Stimulated activated naive CD4-positive, alpha-beta T cell (primary cell): Measurements from ENCODE around the gene KIF22.
"Not testable (repeated sequence)": the region's sequence is repeated elsewhere in the genome, so short reads cannot be mapped to it uniquely, and the experiment has no call there.

ENCODE experiments used
- DNase-seq, 6 experiments: peaks; one replicate each; lab custom pipeline; 2025; lab: John Stamatoyannopoulos, UW

KIF22 gene

DNA sequence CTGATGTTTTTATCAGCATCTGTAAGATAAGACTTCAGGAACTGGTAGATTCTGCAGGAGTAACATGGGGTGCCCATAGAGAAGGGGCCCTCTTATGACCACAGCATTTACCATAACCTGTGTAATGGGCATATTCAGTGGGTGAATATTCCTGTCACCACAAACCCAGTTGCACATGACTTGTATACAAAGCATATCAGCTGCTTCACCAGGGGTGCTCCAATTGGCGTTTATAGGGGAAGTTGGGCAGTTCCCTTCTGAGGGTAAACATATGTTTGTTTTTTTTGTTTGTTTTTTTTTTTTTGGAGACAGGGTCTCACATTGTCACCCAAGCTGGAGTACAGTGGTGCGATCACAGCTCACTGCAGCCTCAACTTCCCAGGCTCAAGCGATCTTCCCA lies 24.0 kb upstream of the KIF22 start:
- DNase-seq, result no peak

DNA sequence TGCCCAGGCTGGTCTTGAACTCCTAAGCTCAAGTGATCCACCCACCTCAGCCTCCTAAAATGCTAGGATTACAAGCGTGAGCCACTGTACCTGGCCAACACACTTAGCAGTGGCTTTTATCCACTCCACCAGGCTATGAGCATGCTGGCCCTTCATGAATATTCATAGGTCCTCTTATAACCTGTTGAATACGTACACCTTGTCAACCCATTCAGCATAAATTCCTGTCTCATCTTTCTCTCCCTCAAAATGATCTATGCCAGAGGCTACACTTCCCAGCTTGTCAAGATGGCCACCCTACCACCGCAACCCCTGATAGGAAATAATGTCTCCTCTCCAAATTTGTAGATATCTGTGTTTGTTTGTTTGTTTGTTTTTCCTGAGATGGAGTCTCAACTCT lies 23.5 kb upstream of the KIF22 start:
- no peak for DNase-seq

DNA sequence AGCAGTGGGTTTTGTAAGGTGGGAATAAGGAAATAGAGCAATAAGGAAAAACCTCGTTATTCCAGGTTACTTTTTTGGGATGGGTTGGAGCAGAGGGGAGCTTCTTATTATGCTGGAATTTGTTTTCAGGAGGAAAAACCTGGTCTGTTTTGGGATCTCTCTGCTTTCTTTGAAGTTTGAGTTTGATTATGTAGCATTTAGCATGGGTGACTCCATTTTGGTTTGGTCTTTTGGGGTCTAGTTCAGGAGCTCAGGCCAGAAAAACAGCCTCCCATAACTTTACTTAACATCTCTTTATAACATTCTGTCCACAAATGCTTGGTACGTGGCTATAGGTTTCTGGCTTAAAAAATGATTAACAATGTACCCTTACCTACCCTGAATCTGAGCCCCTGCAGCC lies 21.0 kb upstream of the KIF22 start:
- no peak for DNase-seq

DNA sequence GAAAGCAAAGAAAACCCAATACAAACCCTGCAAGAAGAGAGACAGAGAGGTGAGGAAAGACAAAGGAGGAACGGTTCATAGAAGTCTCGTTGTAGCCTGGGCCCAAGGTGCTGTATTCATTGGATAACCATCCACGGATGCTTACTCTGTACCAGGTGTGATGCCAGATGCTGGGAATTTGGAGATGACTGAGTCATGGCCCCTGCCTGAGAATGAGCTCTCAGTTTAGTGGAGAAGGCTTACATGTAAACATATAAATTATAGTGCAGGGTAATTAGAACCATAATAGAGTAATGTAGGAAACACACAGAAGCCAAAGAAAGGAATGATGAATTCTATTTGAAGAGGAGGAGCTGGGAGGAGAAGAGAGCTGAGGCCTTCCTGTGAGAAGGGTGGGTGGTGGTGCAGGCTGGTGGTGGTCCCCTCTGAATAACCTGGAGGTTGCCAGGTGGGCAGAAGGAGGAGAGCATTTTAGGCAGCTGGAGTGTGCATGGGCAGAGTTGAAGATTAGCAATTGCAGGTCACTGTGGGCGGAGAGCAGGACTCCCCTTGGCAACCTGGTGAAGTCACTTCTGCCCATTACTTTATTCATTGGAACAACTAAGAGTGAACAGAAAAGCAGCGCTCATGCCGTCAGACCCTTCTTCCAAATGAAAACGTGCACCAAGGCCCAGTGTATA lies 20.2 kb upstream of the KIF22 start:
- DNase-seq, result no peak

DNA sequence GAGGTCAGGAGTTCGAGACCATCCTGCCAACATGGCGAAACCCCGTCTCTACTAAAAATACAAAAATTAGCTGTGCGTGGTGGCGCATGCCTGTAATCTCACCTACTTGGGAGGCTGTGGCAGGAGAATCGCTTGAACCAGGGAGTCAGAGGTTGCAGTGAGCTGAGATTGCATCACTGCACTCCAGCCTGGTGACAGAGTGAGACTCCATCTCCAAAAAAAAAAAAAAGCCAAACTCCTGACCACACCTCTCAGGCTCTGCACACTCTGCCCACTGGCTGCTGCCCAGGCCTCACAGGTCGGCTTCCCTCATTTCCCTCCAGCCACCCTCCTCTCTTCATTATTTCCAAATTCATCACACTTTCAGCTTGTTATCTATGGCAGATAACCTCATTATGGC lies 18.2 kb upstream of the KIF22 start:
- DNase-seq, result not testable (repeated sequence)

DNA sequence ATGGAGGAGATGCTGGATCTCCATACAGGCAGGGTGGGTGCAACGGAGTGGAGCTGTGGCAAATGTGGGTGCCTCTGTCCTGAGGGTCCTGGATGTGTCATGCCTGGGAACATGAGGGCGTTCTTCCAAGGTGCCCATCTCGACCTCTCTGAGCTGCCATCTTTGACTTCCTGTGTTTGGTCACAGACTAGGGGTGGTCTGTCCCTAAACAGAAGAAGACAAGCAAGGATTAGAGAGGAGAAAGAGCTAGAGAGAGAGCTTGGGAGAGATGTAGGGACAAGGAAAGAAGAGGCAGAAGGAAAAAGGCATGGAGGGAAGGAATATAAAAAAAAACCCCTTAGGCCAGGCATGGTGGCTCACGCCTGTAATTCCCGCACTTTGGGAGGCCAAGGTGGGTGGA lies 15.8 kb upstream of the KIF22 start:
- no peak for DNase-seq

DNA sequence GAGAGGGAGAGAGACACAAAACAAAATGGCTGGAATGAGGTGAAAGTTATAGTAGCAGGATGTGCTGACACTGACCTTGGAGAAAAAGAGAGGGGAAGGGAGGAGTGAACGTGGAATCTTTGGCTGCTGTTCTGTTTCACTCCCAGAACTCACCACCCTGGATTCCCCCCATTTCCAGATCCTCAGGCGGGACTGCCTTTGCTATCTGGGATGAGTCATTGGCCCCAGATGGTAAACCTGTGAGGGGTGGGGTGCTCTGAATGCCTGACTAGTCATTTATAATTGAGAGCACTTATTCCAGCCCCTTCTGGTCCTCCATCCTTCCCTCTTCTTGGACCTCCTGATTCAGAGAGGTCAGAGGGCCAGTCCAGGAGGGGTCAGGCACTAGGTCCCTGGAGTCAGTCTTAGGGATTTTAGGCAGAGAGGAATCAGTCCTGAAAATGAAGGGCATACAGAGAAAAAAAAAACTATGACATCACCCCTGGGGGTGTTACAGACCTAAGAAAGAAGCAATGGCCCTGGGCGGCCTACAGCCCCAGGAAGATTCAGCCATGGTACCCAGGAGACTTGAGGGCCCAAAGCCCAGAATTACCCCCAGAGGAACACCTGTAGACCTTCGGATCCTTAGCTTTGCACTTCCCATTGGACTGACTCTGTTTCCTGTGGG lies 14.7 kb upstream of the KIF22 start:
- no peak for DNase-seq

DNA sequence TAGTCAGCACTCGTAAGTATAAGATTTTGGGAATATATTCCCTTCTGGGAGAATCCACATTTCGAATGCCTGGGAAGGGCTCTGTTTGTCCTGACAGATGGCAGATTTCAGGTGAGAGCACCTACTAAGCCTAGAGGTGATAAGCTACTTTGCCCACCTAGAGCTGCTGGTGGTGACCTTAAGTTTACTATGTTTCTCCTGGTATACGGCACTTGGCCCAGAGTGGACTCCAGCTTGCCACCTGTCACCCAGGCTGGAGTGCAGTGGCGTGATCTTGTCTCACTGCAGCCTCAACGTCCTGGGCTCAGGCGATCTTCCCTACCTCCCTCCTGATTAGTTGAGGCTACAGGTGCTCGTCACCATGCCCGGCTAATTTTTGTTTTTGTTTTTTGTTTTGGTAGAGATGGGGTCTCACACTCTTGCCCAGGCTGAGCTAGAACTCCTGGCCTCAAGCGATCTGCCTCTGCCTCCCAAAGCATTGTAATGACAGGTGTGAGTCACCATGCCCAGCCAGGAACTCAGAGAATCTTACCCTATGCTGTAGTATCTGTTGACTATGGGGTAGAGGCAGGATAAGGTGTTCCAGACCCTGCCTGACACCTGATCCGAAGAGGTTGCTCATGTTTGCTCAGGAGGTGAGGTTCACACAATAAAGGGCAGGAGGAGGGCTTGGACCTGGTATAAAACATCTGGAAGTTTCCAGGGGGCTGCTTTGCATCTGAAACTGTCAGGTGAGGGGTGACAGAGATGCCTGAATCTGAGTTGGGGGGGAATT lies 12.8 kb upstream of the KIF22 start, which contains the start of gene ZG16:
Gene ZG16, plus strand, starts transcription at position 681 of the 775 bp plus-strand sequence. CDS start 1,011 bp downstream, outside the sequence.
- DNase-seq, result no peak

DNA sequence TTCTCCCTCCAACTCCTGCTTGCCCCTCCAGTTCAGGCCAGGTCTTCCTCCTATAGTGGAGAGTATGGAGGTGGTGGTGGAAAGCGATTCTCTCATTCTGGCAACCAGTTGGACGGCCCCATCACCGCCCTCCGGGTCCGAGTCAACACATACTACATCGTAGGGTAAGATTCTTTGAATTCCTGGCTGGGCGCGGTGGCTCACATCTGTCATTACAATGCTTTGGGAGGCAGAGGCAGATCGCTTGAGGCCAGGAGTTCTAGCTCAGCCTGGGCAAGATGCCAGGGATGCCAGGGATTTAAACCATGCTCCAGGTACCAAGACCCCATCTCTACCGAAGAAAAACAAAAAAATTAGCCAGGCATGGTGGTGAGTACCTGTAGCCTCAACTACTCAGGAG lies 11.1 kb upstream of the KIF22 start:
- DNase-seq, result no peak

DNA sequence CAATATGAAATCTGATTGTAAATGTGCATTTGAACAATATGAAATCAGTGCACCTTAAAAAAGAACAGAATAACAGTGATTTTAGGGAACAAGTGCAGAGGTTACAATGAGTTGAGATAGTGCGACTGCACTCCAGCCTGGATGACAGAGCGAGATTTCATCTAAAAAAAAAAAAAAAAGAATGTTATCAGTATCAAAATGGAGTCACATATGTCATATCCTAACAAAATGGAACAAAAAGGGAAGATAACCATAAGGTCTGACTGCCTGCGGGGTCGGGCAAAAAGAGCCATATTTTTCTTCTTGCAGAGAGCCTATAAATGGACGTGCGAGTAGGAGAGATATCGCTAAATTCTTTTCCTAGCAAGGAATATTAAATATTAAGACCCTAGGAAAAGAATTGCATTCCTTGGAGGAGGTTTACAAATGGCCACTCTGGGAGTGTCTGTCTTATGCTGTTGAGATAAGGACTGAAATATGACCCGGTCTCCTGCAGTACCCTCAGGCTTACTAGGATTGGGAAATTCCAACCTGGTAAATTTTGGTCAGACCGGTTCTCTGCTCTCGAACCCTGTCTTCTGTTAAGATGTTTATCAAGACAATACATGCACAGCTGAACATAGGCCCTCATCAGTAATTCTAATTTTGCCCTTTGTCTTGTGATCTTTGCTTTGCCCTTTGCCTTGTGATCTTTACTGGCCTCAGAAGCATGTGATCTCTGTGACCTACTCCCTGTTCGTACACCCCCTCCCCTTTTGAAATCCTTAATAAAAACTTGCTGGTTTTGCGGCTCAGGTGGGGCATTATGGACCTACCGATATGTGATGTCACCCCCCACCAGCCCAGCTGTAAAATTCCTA lies 7.2 kb upstream of the KIF22 start:
- DNase-seq, result not testable (repeated sequence)

DNA sequence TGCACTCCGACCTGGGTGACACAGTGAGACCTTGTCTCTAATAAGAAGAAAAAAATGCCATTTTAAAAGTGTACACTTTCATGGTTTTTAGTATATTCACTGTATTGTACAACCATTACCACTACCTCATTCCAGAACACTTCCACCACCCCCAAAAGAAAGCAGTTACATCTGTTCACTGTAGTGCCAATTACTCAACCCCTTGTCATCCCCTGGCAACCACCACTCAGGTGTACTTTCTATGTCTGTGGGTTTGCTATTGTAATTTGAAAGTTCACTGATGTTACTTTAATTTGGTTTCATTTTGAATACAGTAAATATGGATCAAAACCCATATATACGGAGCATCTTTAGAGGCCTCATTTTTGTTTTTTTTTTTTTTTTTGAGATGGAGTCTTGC lies 6.4 kb upstream of the KIF22 start:
- DNase-seq, result peak in 3 of 6 experiments; percentile 19 to 46 (median 21)

DNA sequence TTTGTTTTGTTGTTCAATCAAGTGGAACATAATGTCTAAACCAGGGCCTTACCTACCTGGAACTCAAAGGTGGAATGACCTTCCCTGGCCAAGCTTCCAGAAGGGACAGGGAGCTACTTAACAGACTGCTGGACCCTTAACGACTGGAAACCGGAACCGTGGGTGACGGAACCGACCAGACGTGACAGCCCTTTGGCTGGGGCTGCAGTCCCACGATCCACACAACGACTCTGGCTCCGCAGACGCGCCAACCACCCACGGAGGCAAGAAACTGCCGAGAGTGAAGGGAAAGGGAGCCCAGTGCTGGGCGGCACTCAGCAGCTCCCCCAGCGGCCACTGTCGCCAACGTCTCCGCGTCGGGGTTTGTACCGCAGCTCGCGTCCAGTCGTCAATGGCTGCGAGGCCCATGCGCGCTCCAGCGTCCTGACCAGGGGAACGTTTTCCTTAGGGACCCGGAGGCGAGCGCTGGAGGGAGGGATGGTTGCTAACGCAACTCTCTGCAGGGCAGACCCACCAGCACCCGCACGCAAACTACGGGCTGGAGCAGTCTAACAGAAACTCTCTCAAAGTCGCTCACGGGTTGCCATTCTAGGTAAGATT lies 5.5 kb upstream of the KIF22 start:
- DNase-seq, result peak; percentile 42 to 71 (median 62)

DNA sequence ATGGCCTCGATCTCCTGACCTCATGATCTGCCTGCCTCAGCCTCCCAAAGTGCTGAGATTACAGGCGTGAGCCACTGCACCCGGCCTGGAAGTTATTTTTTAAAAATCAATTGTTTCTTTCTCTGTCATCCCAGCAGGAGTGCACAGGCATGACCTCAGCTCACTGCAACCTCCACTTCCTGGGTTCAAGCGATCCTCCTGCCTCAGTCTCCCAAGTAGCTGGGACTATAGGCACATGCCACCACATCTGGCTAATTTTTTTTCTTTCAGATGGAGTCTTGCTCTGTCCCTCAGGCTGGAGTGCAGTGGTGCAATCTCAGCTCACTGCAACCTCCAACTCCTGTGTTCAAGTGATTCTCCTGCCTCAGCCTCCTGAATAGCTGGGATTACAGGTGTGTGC lies 3.4 kb upstream of the KIF22 start:
- DNase-seq, result not testable (repeated sequence)

DNA sequence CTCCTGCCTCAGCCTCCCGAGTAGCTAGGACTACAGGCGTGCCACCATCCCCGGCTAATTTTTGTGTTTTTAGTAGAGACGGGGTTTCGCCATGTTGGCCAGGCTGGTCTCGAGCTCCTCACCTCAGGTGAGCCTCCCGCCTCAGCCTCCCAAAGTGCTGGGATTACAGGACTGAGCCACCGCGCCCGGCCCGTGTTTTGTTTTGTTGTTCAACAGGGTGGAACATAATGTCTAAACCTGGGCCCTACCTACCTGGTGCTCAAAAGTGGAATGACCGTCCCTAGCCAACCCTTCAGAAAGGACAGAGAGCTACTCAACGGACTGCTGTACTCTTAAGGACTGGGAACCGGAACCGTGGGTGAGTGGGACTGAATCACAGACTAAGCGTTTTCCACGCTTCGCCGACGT lies 772 bp upstream of the KIF22 start:
- no peak for DNase-seq

DNA sequence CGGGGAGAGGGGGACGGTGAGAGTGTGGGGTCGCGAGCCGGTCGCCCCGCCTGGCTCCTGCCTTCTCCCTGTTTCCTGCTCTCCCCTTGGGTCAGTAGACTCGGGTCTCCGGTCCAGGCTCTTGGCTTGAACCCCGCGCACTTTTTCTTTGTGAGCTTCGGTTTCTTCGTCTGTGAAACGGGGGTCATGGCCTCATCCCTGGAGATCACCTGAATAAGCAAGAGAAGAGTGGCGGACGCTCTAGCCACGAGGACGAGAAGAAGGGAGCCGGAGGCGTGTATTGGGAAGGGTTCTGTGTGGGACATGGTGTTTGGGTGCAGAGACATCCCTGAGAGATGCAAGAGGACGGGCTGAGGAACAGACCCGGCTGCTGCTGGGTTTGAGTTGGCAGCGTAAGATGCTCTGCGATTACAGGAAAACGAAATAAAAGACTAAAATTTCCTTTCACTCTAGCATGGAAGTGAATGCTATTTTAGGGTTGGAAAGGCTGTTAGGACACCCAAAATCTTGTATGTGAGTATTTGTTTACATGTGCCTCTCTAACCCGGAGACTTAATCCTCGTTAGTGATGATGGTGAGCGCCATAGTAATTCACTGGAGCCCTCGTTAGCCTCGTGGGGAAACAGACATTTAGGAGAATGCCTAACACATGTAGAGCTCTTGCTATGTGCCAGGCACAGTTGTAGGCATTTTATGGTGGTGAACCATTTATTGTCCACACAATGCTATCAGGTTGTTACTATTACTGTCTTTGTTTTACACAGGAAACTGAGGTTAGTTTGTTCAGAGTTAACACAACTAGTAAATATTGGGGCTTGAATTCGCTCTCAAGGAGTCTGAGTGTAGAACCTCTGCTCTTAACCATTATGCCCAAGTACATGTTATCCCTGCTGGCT lies 646 bp downstream of the KIF22 start:
- no peak for DNase-seq

DNA sequence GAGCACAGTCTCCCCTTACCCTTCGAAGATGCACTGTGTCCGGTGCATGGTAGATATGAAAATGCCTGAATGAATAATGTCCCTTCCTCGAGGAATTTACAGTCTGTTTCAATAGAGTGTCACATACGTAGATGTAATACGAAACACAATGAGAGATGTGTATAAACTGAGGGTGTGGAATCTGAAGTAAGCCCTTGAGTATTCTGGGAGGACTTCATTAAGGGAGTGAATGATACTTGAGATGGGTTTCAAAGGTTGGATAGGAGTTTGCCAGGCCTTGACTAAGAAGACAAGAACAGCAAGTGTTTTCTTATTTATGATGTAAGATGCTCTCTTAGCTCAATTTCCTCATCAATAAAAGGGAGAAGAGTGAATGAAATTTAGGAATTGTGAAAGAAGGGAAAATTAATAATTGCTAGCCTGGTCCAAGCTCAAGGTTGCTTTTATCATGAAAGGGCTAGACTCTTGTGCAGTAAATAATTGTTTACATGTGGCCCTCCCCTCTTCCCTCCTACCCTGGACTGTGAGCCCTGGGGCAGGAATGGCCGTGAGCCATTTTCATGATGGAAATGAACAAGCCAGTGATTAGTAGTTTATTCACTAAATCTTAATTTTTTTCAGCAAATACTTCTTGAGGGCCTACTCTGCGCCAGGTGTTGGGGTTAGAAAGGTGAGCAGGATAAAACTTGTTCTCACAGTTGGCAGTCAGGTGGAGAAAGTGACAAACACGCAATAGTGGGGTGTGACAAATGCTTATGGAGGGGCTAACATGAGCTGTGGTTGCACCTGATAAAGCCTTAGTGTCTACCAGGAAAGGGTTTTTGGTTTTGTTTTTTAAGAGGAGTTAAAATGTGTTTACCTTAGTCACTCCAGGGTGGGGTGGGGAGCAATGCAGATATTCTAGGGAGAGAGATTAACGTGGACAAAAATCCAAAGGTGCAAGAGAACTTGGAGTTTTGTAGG lies 1.6 kb downstream of the KIF22 start:
- no peak for DNase-seq

DNA sequence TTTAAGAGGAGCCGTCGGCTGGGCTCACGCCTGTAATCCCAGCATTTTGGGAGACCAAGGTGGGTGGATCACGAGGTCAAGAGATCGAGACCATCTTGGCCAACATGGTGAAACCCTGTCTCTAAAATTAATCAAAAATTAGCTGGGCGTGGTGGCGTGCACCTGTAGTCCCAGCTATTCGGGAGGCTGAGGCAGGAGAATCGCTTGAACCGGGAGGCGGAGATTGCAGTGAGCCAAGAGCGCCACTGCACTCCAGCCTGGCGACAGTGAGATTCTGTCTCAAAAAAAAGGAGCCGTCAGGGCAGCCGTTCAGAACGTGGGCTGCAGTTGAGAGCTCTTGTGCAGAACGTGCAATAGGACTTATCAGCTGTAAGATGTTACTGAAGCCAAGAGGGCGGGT lies 2.6 kb downstream of the KIF22 start:
- not testable (repeated sequence) for DNase-seq

DNA sequence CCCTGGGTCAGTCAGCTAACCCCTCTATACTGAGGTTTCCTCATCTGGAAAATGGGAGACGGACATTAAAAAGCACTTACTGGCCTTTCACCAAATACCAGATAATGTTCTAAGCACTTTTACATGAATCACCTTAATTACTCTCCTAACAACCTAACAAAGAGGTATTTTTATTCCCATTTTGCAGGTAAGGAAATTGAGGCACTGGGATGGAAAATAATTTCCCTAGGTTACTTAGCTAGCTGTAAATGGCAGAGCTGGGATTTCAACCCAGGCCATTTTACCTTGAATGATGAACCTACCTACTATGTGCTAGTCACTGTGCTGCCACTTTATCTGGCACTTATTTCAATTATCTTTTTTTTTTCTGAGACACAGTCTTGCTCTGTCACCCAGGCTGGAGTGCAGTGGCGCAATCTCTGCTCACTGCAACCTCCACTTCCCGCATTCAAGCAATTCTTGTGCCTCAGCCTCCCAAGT lies 3.7 kb downstream of the KIF22 start:
- DNase-seq, result no peak

DNA sequence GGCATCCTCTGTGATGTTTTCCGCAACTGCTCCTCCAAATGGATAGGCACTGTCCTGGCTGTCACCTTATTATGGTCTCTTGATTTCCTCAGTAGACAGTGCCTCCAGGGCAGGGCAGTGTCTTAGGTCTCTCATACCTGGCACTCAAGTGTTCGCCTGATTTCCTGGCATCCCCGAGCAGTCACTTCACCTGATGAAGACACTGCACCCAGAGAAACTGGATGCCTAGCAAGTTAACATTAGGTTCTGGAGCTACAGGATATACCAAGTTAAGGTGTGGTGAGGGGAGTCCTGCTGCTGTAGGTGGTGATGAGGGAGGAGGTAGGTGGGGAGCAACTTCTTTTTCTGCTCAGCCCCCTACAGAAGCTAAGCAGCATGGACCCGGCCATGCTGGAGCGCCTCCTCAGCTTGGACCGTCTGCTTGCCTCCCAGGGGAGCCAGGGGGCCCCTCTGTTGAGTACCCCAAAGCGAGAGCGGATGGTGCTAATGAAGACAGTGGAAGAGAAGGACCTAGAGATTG lies 11.9 kb downstream of the KIF22 start:
- DNase-seq, result no peak
